HG03558 (cell line): ENCODE measurements around the gene UBE2G1.

Experiments used
- ATAC-seq: cut with Tn5 transposase; IDR thresholded peaks from one replicate; pipeline ENCODE4 v1.9.1; 2021; ENCODE audit warnings: moderate number of reproducible peaks; ENCODE audit not compliant: unreplicated experiment; ENCODE audit errors: extremely low read depth

The UBE2G1 gene

DNA sequence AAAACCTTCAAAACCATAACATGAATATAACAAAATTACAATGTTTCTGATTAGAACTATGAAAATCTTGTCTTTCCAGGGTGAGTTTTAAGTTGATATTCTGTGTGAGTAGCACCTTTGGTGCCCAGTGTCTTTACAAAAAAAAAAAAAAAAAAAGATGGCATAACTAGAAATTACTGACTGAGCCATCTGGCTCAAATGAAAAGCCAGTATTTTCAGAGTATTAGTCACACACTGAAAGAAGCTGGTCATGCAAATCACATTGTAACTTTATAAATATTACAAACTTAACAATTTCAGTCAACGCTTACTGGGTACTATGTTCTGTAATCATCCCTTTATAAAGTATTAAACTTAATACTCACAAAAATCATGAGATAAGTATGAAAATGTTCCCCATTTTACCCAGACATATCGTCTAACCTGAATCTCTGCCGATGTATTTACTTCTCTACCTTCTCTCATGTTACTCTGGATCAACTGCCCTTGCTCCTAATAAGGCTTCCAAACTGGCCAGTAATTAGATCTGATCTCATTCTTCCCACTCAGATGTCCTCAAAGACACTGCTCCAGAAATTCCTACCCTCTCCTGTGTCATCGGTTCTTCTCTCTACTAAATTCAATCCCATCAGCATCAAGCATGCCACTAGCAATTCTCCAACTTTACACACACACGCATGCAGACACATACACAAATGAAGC, 25.4 kb downstream of the UBE2G1 start:
- ATAC-seq = no peak

DNA sequence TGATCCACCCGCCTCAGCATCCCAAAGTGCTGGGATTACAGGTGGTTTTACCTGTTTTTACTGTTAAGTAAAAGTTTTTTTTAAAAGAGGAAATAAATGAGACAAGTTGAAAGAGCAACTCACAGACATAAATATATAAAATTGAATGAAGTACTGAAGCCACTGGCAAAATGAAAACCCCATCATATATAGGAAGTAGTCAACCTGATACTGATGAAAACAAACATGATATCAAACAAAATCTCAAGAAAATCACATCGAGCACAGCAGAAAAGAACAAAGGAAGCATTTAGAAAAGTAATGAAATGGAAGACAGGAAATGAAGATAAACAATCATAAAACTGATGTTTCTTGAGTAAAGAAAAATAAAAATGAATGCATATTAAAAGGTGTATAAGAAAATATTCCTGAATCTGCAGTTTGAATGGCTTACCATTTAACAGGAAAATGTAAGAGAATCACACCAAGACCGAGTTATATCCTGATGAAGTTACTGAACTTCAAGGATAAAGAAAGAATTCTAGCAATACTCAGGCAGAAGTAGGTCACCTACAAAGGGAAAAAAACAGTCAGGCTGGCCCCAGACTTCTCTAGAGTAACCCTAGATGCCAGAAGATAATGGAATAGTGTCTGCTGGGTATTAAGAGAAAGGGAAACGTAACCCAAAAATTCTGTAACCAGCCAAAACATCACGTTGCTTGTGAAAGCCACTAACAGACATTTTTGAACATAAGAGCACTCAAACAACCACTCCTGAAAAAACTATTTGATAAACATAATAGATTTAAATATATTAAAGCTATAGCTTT, 31.5 kb downstream of the UBE2G1 start:
- ATAC-seq = no peak

DNA sequence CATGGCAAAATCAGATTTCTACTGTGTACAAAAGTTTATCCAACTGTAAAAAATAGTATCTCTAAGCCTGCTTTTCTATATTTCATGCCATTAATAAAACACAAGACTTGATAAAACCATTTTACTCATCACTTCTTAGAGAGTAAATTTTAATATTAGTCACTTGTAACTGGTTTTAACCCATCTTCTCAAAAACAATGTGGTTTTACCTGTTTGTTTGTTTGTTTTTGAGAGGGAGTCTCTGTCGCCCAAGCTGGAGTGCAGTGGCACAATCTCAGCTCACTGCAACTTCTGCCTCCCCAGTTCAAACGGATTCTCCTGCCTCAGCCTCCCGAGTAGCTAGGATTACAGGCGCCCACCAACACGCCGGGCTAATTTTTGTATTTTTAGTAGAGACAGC, 32.1 kb downstream of the UBE2G1 start:
- ATAC-seq = no peak

GRCh38 chr17:4333041-4333440, 33.4 kb downstream of the UBE2G1 start:
- ATAC-seq = no peak

- no peak for ATAC-seq
Observed at GRCh38 chr17:4332296-4332970, 34.0 kb downstream of the UBE2G1 start.

DNA sequence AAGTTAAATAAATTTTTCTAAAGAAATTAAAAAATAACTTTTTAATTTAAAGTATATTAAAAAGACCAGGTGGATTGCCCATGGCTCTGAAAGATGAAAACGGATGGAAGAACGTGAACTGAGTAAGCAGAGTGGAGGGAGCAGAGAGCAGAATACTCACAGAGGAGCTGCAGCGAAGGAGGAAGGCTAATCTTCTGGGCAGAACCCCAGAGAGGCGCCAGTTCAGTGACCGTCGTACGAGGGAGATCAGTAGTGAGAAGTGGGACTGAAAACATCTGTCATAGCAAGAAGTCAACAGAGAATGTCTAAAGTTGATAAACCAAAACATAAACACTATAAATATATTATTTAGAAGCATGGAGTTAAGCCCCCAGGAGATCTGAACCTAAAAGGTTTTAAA, 34.9 kb downstream of the UBE2G1 start:
- no peak for ATAC-seq

DNA sequence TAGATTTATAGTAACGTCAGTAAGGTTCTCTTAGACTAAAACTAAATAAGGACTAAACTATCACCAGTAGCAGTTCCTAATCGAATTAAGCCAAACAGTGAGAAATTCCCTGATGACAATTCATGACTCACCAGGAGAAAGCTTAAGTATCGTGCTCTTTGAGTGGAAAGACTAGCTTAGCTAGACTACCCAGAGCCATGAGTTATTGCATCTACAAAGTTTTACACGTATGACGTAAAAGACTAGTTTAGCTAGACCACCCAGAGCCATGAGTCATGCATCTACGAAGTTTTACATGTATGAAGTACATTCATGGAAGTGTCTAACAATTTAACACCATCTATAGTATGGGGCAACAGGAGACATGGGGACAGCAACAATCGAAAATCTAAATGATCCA, 36.6 kb downstream of the UBE2G1 start:
- ATAC-seq = no peak

DNA sequence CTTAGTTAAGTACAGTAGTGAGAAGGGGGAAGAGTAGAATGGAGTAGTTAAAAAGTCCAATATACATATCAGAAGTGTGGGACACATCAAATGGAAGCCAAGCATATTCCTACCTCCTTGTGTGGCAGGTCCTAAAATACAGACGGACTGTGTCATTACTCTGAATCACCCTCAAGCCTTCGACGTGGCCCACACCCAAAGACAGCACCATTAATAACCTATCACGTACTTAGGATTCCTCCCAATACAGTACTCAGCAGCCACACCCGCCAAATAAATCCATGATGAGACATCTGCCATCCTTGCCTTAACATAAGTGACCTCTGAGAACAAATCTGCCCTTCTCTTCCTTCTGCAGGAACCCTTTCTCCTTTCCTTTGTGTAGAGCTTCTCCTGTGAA, 38.9 kb downstream of the UBE2G1 start:
- ATAC-seq = no peak

DNA sequence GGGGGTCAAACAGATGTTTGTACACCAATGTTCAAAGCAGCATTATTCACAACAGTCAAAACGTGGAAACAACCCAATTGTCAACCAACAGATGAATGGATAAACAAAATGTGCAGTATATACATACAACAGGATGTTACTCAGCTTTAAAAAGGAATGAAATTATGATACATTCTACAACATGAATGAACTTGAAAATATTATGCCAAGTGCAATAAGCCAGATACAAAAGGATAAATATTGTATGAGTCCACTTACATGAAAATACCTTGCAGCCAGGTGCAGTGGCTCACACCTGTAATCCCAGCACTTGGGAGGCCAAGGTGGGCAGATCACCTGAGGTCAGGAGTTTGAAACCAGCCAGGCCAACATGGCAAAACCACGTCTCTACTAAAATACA, 39.9 kb downstream of the UBE2G1 start:
- no peak for ATAC-seq

DNA sequence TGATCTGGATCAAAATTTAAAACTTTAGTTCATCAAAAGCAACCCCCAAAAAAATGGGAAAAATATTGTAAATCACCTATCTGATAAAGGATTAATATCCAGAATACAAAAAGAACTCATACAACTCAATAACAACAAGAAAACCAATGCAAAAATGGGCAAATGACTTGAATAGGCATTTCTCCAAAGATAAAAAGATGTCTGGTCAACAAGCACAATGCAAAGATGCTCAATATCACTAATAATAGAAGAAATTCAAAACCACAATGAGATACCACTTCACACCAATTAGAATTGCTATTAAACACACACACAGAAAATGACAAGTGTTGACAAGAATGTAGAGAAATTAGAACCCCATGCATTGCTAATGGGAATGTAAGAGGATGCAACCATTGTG, 40.4 kb downstream of the UBE2G1 start:
- no peak for ATAC-seq

- no peak for ATAC-seq
Observed at GRCh38 chr17:4324463-4324862, 42.0 kb downstream of the UBE2G1 start.

- no peak for ATAC-seq
Observed at GRCh38 chr17:4319221-4319620, 47.3 kb downstream of the UBE2G1 start.

DNA sequence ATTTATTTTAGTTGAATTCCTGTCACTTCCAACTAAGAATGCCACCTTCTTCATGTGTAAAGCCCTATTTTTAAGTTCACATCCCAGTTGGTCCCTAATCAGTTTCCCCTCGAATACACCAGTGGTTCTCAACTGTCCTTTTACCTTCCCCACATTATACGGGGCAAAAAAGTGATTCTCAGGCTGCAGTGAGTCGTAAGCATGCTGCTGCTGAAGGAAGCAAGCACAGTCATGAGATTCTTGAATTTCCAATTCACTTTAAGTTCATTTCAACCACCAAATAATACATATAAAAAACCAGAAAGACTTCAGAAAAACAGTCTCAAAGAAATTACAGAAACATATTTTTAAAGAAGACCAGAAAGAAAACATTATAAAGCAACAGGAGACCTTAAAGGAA, 47.9 kb downstream of the UBE2G1 start:
- ATAC-seq = no peak

- ATAC-seq = no peak
Observed at GRCh38 chr17:4318186-4318585, 48.3 kb downstream of the UBE2G1 start.

DNA sequence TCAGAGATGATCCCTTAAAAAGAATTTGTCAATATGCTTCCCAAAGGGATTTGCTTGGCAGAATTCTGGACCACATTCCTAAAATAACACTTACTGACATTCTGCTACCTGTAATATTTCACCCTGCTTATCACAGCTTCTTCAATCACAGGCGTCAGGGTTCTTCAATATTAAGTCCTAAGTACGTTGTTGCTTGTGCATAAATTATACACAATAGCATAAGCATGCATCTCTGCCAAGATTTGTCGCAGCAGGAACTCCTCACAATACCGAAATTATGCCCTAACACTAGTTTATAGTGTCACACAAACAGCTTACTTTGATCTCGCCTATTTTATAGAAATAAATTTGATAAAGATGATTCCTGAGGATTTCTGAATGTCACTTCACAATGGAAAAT, 48.9 kb downstream of the UBE2G1 start:
- no peak for ATAC-seq

DNA sequence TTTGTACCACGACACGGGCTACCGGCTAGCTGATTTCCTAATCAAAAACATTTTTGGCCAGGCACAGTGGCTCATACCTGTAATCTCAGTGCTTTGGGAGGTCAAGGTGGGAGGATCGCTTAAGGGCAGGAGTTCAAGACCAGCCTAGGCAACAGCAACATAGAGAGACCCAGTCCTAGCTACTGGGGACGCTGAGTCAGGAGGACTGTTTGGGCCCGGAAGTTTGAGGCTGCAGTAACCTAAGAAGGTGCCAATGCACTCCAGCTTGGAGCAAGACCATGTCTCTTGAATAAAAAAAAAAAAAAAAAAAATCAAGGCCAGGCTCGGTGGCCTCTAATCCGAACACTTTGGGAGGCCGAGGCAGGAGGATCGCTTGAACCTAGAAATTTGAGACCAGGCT, 49.8 kb downstream of the UBE2G1 start:
- ATAC-seq = no peak

DNA sequence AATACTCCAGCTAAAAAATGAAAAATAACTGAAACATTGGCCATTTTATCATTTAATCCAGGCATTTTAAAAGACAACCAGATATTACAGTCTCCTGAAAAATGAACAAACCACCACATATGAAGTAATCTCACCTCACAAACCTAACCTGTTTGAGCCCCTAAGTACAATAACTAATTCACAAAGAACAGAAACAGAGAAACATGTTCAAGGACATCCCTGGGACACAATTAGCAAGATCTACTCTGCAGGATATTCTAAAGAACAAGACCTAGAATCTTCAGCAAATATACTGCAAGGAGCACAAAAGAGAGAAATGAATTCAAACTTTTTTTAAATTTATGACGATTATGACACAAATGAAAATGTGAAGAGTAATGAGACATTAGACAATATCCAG, 51.9 kb downstream of the UBE2G1 start:
- no peak for ATAC-seq

DNA sequence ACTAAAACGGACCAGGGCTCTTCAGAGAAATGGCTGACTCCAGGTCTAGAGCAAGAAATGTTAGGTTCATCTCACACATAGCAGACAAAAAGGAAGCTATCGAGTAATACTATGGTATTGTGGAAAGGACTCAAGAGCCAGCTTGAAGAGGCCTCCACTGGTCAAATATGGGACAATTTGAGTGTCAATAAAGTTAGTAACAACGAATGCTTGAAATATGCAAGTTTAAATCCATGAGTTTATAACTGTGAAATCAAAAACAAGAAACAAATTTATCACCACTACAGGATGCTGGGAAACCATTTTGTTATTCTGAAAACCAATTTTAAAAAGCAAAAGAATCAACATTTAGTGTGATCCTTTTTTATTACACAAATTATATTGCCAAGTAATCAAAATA, 52.3 kb downstream of the UBE2G1 start:
- ATAC-seq = no peak

GRCh38 chr17:4313221-4314114, 53.0 kb downstream of the UBE2G1 start:
- no peak for ATAC-seq

- ATAC-seq = no peak
Observed at GRCh38 chr17:4310354-4311060, 56.0 kb downstream of the UBE2G1 start.
